ENCODE measurements around the gene PLD3.
"Not testable (repeated sequence)": the region's sequence is repeated elsewhere in the genome, so short reads cannot be mapped to it uniquely, and the experiment has no call there.

PLD3 gene

GRCh38 chr19:40323705-40324104 lies 24.8 kb upstream of the PLD3 start:
- TF ChIP-seq CTCF (IDR thresholded peaks at IDR 0.05; ENCODE audit: low read depth, low read length), result no peak
- no peaks in the 10 kb centered on the region for H3K9me3 ChIP-seq
- no peak for DNase-seq
- H3K4me3 ChIP-seq (ENCODE audit: low read depth, low read length), result no peak overlapping the region
- H3K36me3 ChIP-seq, result peaks cover 64% of the 10 kb centered on the region
- H3K27me3 ChIP-seq, result no peaks in the 10 kb centered on the region
- H3K4me1 ChIP-seq, result no peaks in the 10 kb centered on the region

DNA sequence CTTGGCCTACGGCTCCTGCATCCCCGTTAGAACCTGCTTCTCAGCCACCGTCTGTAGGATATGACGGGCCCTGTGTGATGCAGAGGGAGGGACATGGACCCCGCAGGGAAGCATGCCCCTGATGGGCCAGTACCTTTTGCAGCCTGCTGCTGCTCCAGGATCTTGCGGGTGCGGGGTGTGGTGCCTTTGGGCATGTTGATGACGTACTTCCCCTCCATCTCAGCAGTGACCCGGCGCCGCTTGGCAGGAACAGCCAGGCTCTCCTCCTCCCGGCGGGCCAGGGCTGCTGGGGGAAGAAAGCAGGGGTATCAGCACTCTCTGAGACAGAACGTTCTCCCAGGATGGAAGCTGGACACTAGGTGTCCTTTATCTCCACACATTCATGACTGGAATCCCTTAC lies 22.3 kb upstream of the PLD3 start:
- no peaks in the 10 kb centered on the region for H3K9me3 ChIP-seq
- no peak for TF ChIP-seq CTCF (IDR thresholded peaks at IDR 0.05; ENCODE audit: low read depth, low read length)
- H3K27me3 ChIP-seq, result no peaks in the 10 kb centered on the region
- no peaks in the 10 kb centered on the region for H3K4me1 ChIP-seq
- H3K36me3 ChIP-seq, result peaks cover 67% of the 10 kb centered on the region
- no peak overlapping the region for H3K4me3 ChIP-seq (ENCODE audit: low read depth, low read length)
- DNase-seq, result no peak

DNA sequence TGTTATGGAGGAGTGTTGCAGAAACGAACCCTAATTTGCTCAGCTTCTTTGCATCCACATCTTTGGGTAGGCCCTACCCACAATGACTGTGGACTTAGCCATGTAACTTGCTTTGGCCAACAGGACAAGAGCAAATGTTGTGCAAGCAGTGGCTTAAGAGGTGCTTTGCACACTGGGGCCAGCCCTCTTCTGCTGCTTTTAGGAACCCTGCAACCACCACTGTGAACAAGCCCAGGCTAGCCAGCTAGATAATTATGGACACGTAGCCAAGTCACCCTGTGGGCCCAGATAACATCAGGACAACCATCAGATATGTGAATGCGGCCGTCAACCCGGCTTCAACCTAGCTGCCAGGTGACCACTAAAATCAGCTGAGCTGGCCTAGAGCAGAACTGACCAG lies 17.4 kb upstream of the PLD3 start:
- H3K4me3 ChIP-seq (ENCODE audit: low read depth, low read length), result no peak overlapping the region
- no peaks in the 10 kb centered on the region for H3K9me3 ChIP-seq
- H3K4me1 ChIP-seq, result no peaks in the 10 kb centered on the region
- peaks cover 55% of the 10 kb centered on the region for H3K36me3 ChIP-seq
- TF ChIP-seq CTCF (IDR thresholded peaks at IDR 0.05; ENCODE audit: low read depth, low read length), result no peak
- no peaks in the 10 kb centered on the region for H3K27me3 ChIP-seq
- DNase-seq, result no peak

GRCh38 chr19:40332669-40333068 lies 15.8 kb upstream of the PLD3 start:
- no peaks in the 10 kb centered on the region for H3K4me1 ChIP-seq
- no peak for TF ChIP-seq CTCF (IDR thresholded peaks at IDR 0.05; ENCODE audit: low read depth, low read length)
- peaks cover 48% of the 10 kb centered on the region for H3K36me3 ChIP-seq
- H3K27me3 ChIP-seq, result no peaks in the 10 kb centered on the region
- no peaks in the 10 kb centered on the region for H3K9me3 ChIP-seq
- no peak for DNase-seq
- H3K4me3 ChIP-seq (ENCODE audit: low read depth, low read length), result no peak overlapping the region

DNA sequence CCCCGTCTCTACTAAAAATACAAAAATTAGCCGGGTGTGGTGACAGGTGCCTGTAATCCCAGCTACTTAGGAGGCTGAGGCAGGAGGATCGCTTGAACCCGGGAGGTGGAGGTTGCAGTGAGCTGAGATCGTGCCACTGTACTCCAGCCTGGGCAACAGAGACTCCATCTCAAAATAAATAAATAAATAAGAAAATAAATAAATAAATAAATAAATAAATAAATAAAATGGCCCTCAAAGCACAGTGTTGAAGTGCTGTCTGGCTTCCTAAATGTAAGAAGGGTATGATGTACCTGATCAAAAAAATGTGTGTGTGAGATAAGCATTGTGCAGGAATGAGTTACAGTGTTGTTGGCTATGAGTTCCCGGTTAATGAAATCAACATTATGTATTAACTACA lies 15.4 kb upstream of the PLD3 start:
- H3K36me3 ChIP-seq, result peaks cover 44% of the 10 kb centered on the region
- not testable (repeated sequence) for H3K4me3 ChIP-seq (ENCODE audit: low read depth, low read length)

GRCh38 chr19:40335101-40335500 lies 13.4 kb upstream of the PLD3 start:
- no peaks in the 10 kb centered on the region for H3K9me3 ChIP-seq
- no peak for DNase-seq
- no peak for TF ChIP-seq CTCF (IDR thresholded peaks at IDR 0.05; ENCODE audit: low read depth, low read length)
- H3K4me3 ChIP-seq (ENCODE audit: low read depth, low read length), result no peak overlapping the region
- H3K27me3 ChIP-seq, result no peaks in the 10 kb centered on the region
- peaks cover 37% of the 10 kb centered on the region for H3K36me3 ChIP-seq
- H3K4me1 ChIP-seq, result no peaks in the 10 kb centered on the region

More for the DNA sequence above, 15.4 kb upstream of the PLD3 start:
- not testable (repeated sequence) for DNase-seq, H3K9me3 ChIP-seq, H3K27me3 ChIP-seq, H3K4me1 ChIP-seq

All from BE2C (cell line).